ENCODE data around the gene HOXC10.

DNA sequence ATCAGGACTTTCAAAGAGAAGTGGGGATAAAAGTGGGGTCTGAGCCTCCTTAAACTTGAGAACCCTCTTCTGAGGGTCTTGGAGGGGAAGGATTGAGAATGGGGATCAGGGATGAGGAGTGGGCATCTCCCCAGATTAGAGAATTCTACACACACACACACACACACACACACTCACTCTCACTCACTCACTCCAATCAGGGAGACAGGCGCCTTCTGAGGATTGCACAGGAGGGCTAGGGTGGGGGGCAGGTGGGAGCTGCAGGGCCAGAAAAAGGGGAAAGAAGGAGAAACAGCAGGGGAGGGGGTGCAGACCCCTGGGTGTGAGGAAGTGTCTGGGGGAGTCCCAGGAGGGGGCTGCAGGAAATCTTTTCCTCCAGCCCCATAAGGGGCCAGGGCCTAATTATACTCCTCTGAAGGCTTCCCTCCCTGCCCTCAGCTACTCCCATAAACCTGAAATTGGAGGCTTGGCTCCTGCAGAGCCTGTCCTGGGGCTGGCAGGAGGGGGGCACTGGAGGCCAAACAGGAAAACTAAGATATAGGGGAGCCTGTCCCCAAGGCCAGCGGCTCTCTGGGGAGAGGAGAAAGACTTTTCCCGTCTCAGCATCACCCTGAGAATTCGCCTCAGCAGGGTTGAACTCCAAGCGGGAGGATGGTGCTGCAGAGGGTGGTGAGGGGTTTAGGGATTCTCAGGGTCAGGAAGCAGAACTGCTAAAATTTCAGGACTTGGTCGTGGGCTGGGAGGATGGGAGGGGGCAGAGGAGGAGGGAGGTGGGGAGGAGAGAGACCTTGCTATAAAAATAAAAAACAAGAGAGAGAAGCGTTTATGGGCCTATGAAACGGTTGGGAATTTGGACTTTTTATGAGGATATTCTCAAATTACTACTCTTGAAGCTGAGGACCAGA is 16.6 kb downstream of the HOXC10 start:
- TF ChIP-seq, protein P1, sequence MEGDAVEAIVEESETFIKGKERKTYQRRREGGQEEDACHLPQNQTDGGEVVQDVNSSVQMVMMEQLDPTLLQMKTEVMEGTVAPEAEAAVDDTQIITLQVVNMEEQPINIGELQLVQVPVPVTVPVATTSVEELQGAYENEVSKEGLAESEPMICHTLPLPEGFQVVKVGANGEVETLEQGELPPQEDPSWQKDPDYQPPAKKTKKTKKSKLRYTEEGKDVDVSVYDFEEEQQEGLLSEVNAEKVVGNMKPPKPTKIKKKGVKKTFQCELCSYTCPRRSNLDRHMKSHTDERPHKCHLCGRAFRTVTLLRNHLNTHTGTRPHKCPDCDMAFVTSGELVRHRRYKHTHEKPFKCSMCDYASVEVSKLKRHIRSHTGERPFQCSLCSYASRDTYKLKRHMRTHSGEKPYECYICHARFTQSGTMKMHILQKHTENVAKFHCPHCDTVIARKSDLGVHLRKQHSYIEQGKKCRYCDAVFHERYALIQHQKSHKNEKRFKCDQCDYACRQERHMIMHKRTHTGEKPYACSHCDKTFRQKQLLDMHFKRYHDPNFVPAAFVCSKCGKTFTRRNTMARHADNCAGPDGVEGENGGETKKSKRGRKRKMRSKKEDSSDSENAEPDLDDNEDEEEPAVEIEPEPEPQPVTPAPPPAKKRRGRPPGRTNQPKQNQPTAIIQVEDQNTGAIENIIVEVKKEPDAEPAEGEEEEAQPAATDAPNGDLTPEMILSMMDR (IDR thresholded peaks at IDR 0.05) = no peak
- TF ChIP-seq POLR2A (IDR thresholded peaks at IDR 0.05) = no peak
